Common myeloid progenitor, CD34-positive (primary cell): ENCODE measurements around the gene PFN1.
A peak's percentile ranks its signal among the peaks of the same experiment; 100 is the strongest.
"Not testable (repeated sequence)": the region's sequence is repeated elsewhere in the genome, so short reads cannot be mapped to it uniquely, and the experiment has no call there.

Experiments used
- CTCF ChIA-PET: fragments of 350-600 bp; sonication (Branson Sonifier 250); formaldehyde crosslinking; loops from one replicate; lab custom pipeline; 2021; ENCODE audit warnings: antibody characterized with exemption; lab: Charles Lee
- POLR2A ChIA-PET: fragments of 350-600 bp; sonication (Branson Sonifier 250); formaldehyde crosslinking; loops from one replicate; lab custom pipeline; 2021; ENCODE audit warnings: antibody characterized with exemption; lab: Charles Lee
- DNase-seq, 3 donors: peaks; one replicate each; pipeline versions ENCODE4 v3.0.0 to v3.0.0-alpha.2; 2013
- H3K27ac ChIP-seq, 2 experiments: 1 replicate in 1 of 2; 2 replicates in 1 of 2; pipeline ENCODE4 v1.7.0; 2013; ENCODE audit warnings: inconsistent platforms in 2 of 2, low read length in 2 of 2, mild to moderate bottlenecking in 2 of 2, low read depth in 1 of 2, moderate library complexity in 1 of 2; ENCODE audit not compliant: severe bottlenecking in 2 of 2, insufficient read depth in 1 of 2, poor library complexity in 1 of 2
- H3K27me3 ChIP-seq, 5 experiments: replicated peaks in 2 of 5; 1 replicate in 3 of 5; 2 replicates in 2 of 5; pipeline versions ENCODE4 v1.6.1 to v1.7.0; 2013; ENCODE audit warnings: low read length in 4 of 5, mild to moderate bottlenecking in 2 of 5, moderate library complexity in 2 of 5, inconsistent platforms in 1 of 5; ENCODE audit not compliant: insufficient read depth in 5 of 5, control insufficient read depth in 4 of 5
- H3K36me3 ChIP-seq, 4 experiments: 1 replicate in 2 of 4; 2 replicates in 2 of 4; pipeline versions ENCODE4 v1.6.1 to v1.7.0; 2013; ENCODE audit warnings: low read length in 3 of 4, control low read depth in 1 of 4, mild to moderate bottlenecking in 1 of 4; ENCODE audit not compliant: control insufficient read depth in 4 of 4, insufficient read depth in 4 of 4
- H3K4me1 ChIP-seq, 4 experiments: 1 replicate in 3 of 4; 2 replicates in 1 of 4; pipeline versions ENCODE4 v1.6.1 to v1.7.1; 2013; ENCODE audit warnings: low read length in 3 of 4, mild to moderate bottlenecking in 3 of 4, control low read depth in 1 of 4, inconsistent platforms in 1 of 4, moderate library complexity in 1 of 4; ENCODE audit not compliant: control insufficient read depth in 4 of 4, insufficient read depth in 4 of 4; ENCODE audit errors: control extremely low read depth in 1 of 4
- H3K4me3 ChIP-seq, 7 experiments: 1 replicate in 4 of 7; 2 replicates in 3 of 7; pipeline versions ENCODE4 v1.5.1 to v1.7.0; 2013; ENCODE audit warnings: mild to moderate bottlenecking in 7 of 7, low read length in 6 of 7, moderate library complexity in 6 of 7, inconsistent platforms in 2 of 7, low read depth in 2 of 7, control low read depth in 1 of 7; ENCODE audit not compliant: insufficient read depth in 4 of 7, control insufficient read depth in 1 of 7; ENCODE audit errors: extremely low read depth in 1 of 7
- H3K9me3 ChIP-seq, 5 experiments: 1 replicate in 4 of 5; 2 replicates in 1 of 5; pipeline versions ENCODE4 v1.6.1 to v1.7.1; 2013; ENCODE audit warnings: low read length in 4 of 5, mild to moderate bottlenecking in 2 of 5, inconsistent platforms in 1 of 5, low read depth in 1 of 5, moderate library complexity in 1 of 5; ENCODE audit not compliant: control insufficient read depth in 4 of 5, insufficient read depth in 2 of 5; ENCODE audit errors: control extremely low read depth in 1 of 5
- WGBS: methylation state at CpG from one replicate; pipeline ENCODE4 v1.1.5; 2013; ENCODE audit not compliant: insufficient coverage; 5-methylcytosine and 5-hydroxymethylcytosine counted together

The PFN1 gene

GRCh38 chr17:4933646-4934045, 14.7 kb downstream of the PFN1 start:
- no peak for DNase-seq
- WGBS: 43% methylated on average over 7 of the region's 16 CpGs
- Histone ChIP-seq H3K9me3 (no peaks in the 10 kb centered on the region), H3K27ac (peak overlapping the region in 1 of 2 experiments; percentile 9), H3K27me3 (no peaks in the 10 kb centered on the region), H3K36me3 (peaks cover 0 to 27% (median 11%) of the 10 kb centered on the region in 4 experiments), H3K4me3 (peak overlapping the region in 5 of 7 experiments; percentile 11 to 66 (median 54)), H3K4me1 (peaks cover 0 to 67% (median 48%) of the 10 kb centered on the region in 4 experiments)
- POLR2A ChIA-PET: interaction anchor here (1.5 kb wide), 1 partner anchor 15 kb away, joined by 4 read pairs; the partner anchor contains the start of gene PFN1
- CTCF ChIA-PET: interaction anchor here (0.7 to 1.6 kb wide), 5 partner anchors 11 to 34 kb away, joined by 3 to 11 read pairs (median 4); partner anchors contain the start of genes CHRNE and SPAG7

GRCh38 chr17:4932756-4933155, 15.6 kb downstream of the PFN1 start:
- Histone ChIP-seq H3K27me3 (no peaks in the 10 kb centered on the region), H3K9me3 (no peaks in the 10 kb centered on the region), H3K27ac (no peak overlapping the region), H3K4me3 (peak overlapping the region in 3 of 7 experiments; percentile 1 to 15 (median 5)), H3K4me1 (peaks cover 0 to 59% (median 43%) of the 10 kb centered on the region in 4 experiments), H3K36me3 (peaks cover 0 to 18% (median 8%) of the 10 kb centered on the region in 4 experiments)
- CTCF ChIA-PET: interaction anchor here (1.1 to 1.3 kb wide), 2 partner anchors 19 to 23 kb away, joined by 3 to 9 read pairs; no protein-coding TSS in a partner anchor
- POLR2A ChIA-PET: no interaction called here
- WGBS: 95% methylated on average over 12 of the region's 12 CpGs
- DNase-seq: no peak

GRCh38 chr17:4931963-4932362, 16.4 kb downstream of the PFN1 start, which contains the start of gene GP1BA:
Gene GP1BA (plus strand): TSS chr17:4932277. CDS start chr17:4932605, 328 bp downstream.
- Histone ChIP-seq H3K9me3 (no peaks in the 10 kb centered on the region), H3K4me3 (peak within 1 kb of the TSS in 4 of 7 experiments; percentile 25 to 69 (median 54)), H3K27me3 (no peaks in the 10 kb centered on the region), H3K27ac (peak within 1 kb of the TSS; percentile 15 to 22), H3K36me3 (peaks cover 0 to 12% (median 2%) of the 10 kb centered on the region in 4 experiments), H3K4me1 (peaks cover 0 to 51% (median 42%) of the 10 kb centered on the region in 4 experiments)
- peak; percentile 36 to 63 (median 57) for DNase-seq
- CTCF ChIA-PET: interaction anchor here (1.1 to 1.3 kb wide), 2 partner anchors 18 to 23 kb away, joined by 3 to 9 read pairs; no protein-coding TSS in a partner anchor
- POLR2A ChIA-PET: no interaction called here
- 44% methylated on average over 6 of the region's 14 CpGs for WGBS

GRCh38 chr17:4928881-4929280, 19.4 kb downstream of the PFN1 start:
- Histone ChIP-seq H3K9me3 (no peaks in the 10 kb centered on the region), H3K4me3 (no peak overlapping the region), H3K27me3 (no peaks in the 10 kb centered on the region), H3K4me1 (peaks cover 0 to 31% (median 22%) of the 10 kb centered on the region in 4 experiments), H3K36me3 (no peaks in the 10 kb centered on the region), H3K27ac (no peak overlapping the region)
- WGBS: 96% methylated on average over 14 of the region's 18 CpGs
- CTCF ChIA-PET: interaction anchor here (1.3 kb wide), 1 partner anchor 20 kb away, joined by 5 read pairs; no protein-coding TSS in a partner anchor
- POLR2A ChIA-PET: no interaction called here
- DNase-seq: no peak

- DNase-seq, H3K27me3 ChIP-seq, H3K36me3 ChIP-seq, H3K4me3 ChIP-seq, H3K9me3 ChIP-seq, POLR2A ChIA-PET, H3K27ac ChIP-seq: not testable (repeated sequence)
- CTCF ChIA-PET: interaction anchor here (0.9 to 1.7 kb wide), 2 partner anchors 14 to 18 kb away, joined by 4 to 7 read pairs; no protein-coding TSS in a partner anchor
- WGBS: 95% methylated on average over 20 of the region's 24 CpGs
- H3K4me1 ChIP-seq: peaks cover 0 to 11% (median 5%) of the 10 kb centered on the region in 4 experiments
Observed at GRCh38 chr17:4926577-4927335, 21.6 kb downstream of the PFN1 start.

- no peak for DNase-seq
- H3K9me3 ChIP-seq: no peaks in the 10 kb centered on the region
- no peak overlapping the region for H3K4me3 ChIP-seq
- CTCF ChIA-PET: interaction anchor here (1.0 kb wide), 1 partner anchor 13 kb away, joined by 3 read pairs; no protein-coding TSS in a partner anchor
- H3K27ac ChIP-seq: no peak overlapping the region
- no CpG with 5 or more reads among the region's 4 CpGs for WGBS
- H3K36me3 ChIP-seq: no peaks in the 10 kb centered on the region
- peaks cover 0 to 7% (median 0%) of the 10 kb centered on the region in 4 experiments for H3K4me1 ChIP-seq
- H3K27me3 ChIP-seq: no peaks in the 10 kb centered on the region
- POLR2A ChIA-PET: no interaction called here
Observed at GRCh38 chr17:4921320-4921719, 27.0 kb downstream of the PFN1 start.
